Prostate gland (tissue), 2 donors: ENCODE measurements around the gene SOX11. TPM values are rescaled to one million over a fixed set of nuclear protein-coding genes. Genes with fewer than 3 reads are reported as not detected.

Source experiments
- DNase-seq: peaks from one replicate; pipeline ENCODE4 v3.0.0-alpha.2; 2019; ENCODE audit warnings: low spot score
- H3K27ac ChIP-seq, 2 donors: fragments of 200-600 bp; sonication (generic); 2 replicates each; pipeline ENCODE4 v1.5.1; 2017 to 2019
- H3K27me3 ChIP-seq: fragments of 200-600 bp; sonication (generic); replicated peaks from 2 replicates; pipeline ENCODE4 v1.5.1; 2019; ENCODE audit not compliant: insufficient read depth
- H3K36me3 ChIP-seq, 2 donors: fragments of 200-600 bp; sonication (generic); 1 replicate in 1 of 2; 2 replicates in 1 of 2; pipeline versions ENCODE4 v1.5.1 to v1.8.1; 2017 to 2019
- H3K4me1 ChIP-seq: fragments of 200-600 bp; sonication (generic); replicated peaks from 2 replicates; pipeline ENCODE4 v1.5.1; 2019
- H3K4me3 ChIP-seq, 2 donors: fragments of 200-600 bp; sonication (generic); 2 replicates each; pipeline ENCODE4 v1.5.1; 2017 to 2019
- H3K9me3 ChIP-seq: fragments of 200-600 bp; sonication (generic); 2 replicates; pipeline ENCODE4 v1.5.1; 2017
- CTCF ChIP-seq, 4 experiments: fragments of 200-600 bp in 2 of 4; fragments of 450-650 bp in 2 of 4; sonication (generic) in 2 of 4; IDR thresholded peaks; 1 replicate in 3 of 4; 2 replicates in 1 of 4; pipeline ENCODE4 v1.5.1; 2016 to 2019; ENCODE audit warnings: antibody characterized with exemption in 4 of 4, mild to moderate bottlenecking in 2 of 4, moderate library complexity in 2 of 4
- POLR2A ChIP-seq: fragments of 450-650 bp; IDR thresholded peaks from one replicate; pipeline ENCODE4 v1.6.1; 2016; ENCODE audit warnings: antibody characterized with exemption, mild to moderate bottlenecking
- POLR2AphosphoS5 ChIP-seq: sonication (generic); formaldehyde crosslinking; IDR thresholded peaks from one replicate; pipeline ENCODE4 v1.6.1; 2017; ENCODE audit warnings: antibody characterized with exemption
- WGBS: methylation state at CpG from one replicate; pipeline ENCODE4 v1.1.5; 2018; 5-methylcytosine and 5-hydroxymethylcytosine counted together
- intact Hi-C: fragments of 100-400 bp; cut with DNase I; formaldehyde crosslinking; loops from one replicate; pipeline ENCODE4 v1.14.2; 2022
- total RNA-seq, 2 donors: library from RNA; depleted of rRNA; stranded (reverse); fragments of >200 nt; gene quantifications; one replicate each; pipeline ENCODE4 v1.1.0, GENCODE V29; 2016

The SOX11 gene
- total RNA-seq, 2 donors from 2014 or later: not detected

GRCh38 chr2:5706717-5707455 is 14.7 kb downstream of the SOX11 start:
- intact Hi-C loops: no loop called here
- H3K9me3 ChIP-seq: no peaks in the 10 kb centered on the region
- 91% methylated on average over 56 of the region's 56 CpGs for WGBS
- no peak overlapping the region for H3K27ac ChIP-seq
- H3K27me3 ChIP-seq: no peaks in the 10 kb centered on the region
- DNase-seq: no peak
- TF ChIP-seq POLR2AphosphoS5 (no peak), POLR2A (no peak), CTCF (IDR thresholded peaks at IDR 0.05) (no peak)
- H3K36me3 ChIP-seq: no peaks in the 10 kb centered on the region
- no peak overlapping the region for H3K4me3 ChIP-seq
- no peaks in the 10 kb centered on the region for H3K4me1 ChIP-seq

DNA sequence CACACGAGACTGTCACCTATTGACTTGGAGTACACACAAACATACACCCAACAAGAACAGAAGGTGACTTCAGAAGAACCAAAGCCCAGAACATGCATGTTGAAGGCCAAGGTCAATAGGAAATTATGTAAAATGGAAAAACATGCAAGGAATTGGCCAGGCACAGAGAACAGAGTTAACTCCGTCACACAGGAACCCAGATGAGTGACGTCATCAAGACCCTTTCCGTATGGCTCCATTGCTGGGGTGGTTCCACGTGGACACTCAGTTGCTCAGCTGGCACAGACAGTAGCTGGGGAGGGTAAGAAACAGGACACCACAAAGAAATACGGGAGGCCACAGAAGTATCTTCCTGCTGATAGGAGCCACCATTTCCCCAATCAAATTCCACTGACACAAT is 18.4 kb downstream of the SOX11 start:
- H3K4me3 ChIP-seq: no peak overlapping the region
- no peaks in the 10 kb centered on the region for H3K4me1 ChIP-seq
- H3K36me3 ChIP-seq: no peaks in the 10 kb centered on the region
- intact Hi-C loops: no loop called here
- no peak overlapping the region for H3K27ac ChIP-seq
- H3K9me3 ChIP-seq: no peaks in the 10 kb centered on the region
- 83% methylated on average over 6 of the region's 6 CpGs for WGBS
- TF ChIP-seq CTCF (IDR thresholded peaks at IDR 0.05) (no peak), POLR2AphosphoS5 (no peak), POLR2A (no peak)
- no peak for DNase-seq
- no peaks in the 10 kb centered on the region for H3K27me3 ChIP-seq

DNA sequence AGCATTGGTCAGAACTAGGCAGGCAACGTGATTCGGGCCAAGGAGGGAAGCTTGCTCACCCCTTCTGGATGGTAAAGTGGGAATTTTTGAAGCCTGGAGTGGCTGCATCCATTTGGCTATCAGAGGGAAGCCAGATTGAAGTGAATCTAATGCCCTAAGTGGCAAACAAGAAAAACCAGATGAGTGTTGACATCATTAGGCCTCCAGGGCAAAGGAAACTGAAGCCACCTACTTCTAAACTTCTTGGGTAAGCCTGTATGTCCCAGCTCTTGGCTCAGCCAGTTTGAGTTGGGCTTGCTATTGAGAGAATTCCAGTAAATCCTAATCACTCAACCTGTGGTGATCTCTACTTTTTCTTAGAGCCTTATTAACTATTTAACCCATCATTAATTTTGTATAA is 20.9 kb downstream of the SOX11 start:
- 82% methylated on average over 2 of the region's 2 CpGs for WGBS
- Histone ChIP-seq H3K27me3 (no peaks in the 10 kb centered on the region), H3K36me3 (no peaks in the 10 kb centered on the region), H3K27ac (no peak overlapping the region), H3K4me1 (no peaks in the 10 kb centered on the region), H3K9me3 (no peaks in the 10 kb centered on the region), H3K4me3 (no peak overlapping the region)
- intact Hi-C loops: no loop called here
- DNase-seq: no peak
- TF ChIP-seq POLR2AphosphoS5: no peak
- no peak for TF ChIP-seq CTCF (IDR thresholded peaks at IDR 0.05)
- no peak for TF ChIP-seq POLR2A

- Histone ChIP-seq H3K27me3 (no peaks in the 10 kb centered on the region), H3K4me1 (no peaks in the 10 kb centered on the region), H3K9me3 (no peaks in the 10 kb centered on the region), H3K4me3 (no peak overlapping the region), H3K36me3 (no peaks in the 10 kb centered on the region), H3K27ac (no peak overlapping the region)
- TF ChIP-seq CTCF (IDR thresholded peaks at IDR 0.05) (no peak), POLR2AphosphoS5 (no peak)
- WGBS: 94% methylated on average over 4 of the region's 4 CpGs
- DNase-seq: no peak
- intact Hi-C loops: no loop called here
These were observed 27.6 kb downstream of the SOX11 start for GRCh38 chr2:5719629-5720334.

DNA sequence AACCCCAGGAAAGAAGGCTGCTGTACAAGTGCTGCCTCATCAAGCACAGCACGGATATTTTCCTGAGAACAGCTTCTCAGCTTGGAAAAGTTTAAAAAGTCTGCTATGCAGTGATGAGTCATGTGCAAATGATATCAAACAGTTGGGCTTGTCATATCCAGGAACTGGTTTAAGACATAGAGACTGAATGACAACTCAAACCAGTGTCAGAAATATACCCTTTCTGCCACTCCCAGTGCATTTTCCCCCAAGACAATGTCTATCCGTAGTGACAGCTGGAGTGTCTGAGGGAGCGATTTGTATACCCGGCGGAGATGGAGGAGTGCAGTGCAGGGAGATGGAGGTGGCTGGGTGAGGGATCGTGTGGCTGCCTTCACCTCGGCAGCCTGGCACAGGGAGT is 28.2 kb downstream of the SOX11 start:
- no peak for TF ChIP-seq CTCF (IDR thresholded peaks at IDR 0.05)
- TF ChIP-seq POLR2A: no peak
- no peak for TF ChIP-seq POLR2AphosphoS5
- H3K36me3 ChIP-seq: no peaks in the 10 kb centered on the region
- H3K27me3 ChIP-seq: no peaks in the 10 kb centered on the region
- H3K4me3 ChIP-seq: no peak overlapping the region
- H3K4me1 ChIP-seq: no peaks in the 10 kb centered on the region
- H3K9me3 ChIP-seq: no peaks in the 10 kb centered on the region
- DNase-seq: no peak
- intact Hi-C loops: no loop called here
- WGBS: 34% methylated on average over 7 of the region's 7 CpGs
- no peak overlapping the region for H3K27ac ChIP-seq
